Mucosa of descending colon (tissue), 3 donors: ENCODE results near the gene CNTRL. TPM values are rescaled to one million over a fixed set of nuclear protein-coding genes. Genes with fewer than 3 reads are reported as not detected.

Source experiments
- ATAC-seq: fragments of 200-7000 bp; cut with Tn5 transposase; one replicate; pipeline ENCODE4 v1.9.1; 2020; ENCODE audit warnings: mild to moderate bottlenecking, moderate library complexity
- DNase-seq, 3 donors: peaks; one replicate each; pipeline ENCODE4 v3.0.0-alpha.2; 2020
- H3K36me3 ChIP-seq: fragments of 200-600 bp; one replicate; pipeline ENCODE4 v1.8.0; 2021; ENCODE audit warnings: low read depth, mild to moderate bottlenecking
- H3K4me1 ChIP-seq: fragments of 200-600 bp; one replicate; pipeline ENCODE4 v1.8.0; 2021; ENCODE audit warnings: low read depth, mild to moderate bottlenecking
- H3K4me3 ChIP-seq: fragments of 200-600 bp; one replicate; pipeline ENCODE4 v1.8.0; 2021; ENCODE audit warnings: mild to moderate bottlenecking
- H3K9me3 ChIP-seq: fragments of 200-600 bp; one replicate; pipeline ENCODE4 v1.8.0; 2021; ENCODE audit warnings: mild to moderate bottlenecking
- intact Hi-C, 2 donors: fragments of 100-400 bp; cut with DNase I in 1 of 2; cut with micrococcal nuclease in 1 of 2; formaldehyde crosslinking; loops; one replicate each; pipeline versions ENCODE4 v1.11.0 to v1.11.1; 2022; cut with DNase I, micrococcal nuclease
- total RNA-seq, 3 donors: library from RNA; stranded (reverse); fragmentation: NEBNext Ultra II Directional in 2 of 3; extraction: Animal tissue kit (Norgen Biotek cat#: 25700) in 2 of 3; gene quantifications; one replicate each; pipeline versions ENCODE4 v1.2.1 to v1.2.4, GENCODE V29; 2021 to 2023
- TF ChIP-seq, protein P1 (sequence below): fragments of 200-600 bp; IDR thresholded peaks from one replicate; pipeline ENCODE4 v1.8.0; 2022; ENCODE audit warnings: antibody characterized with exemption, mild to moderate bottlenecking
- donor health status: DM: no; HTN: no; CAD: no; lungs with moderate emphysema.
- donor health status: DM: no; HTN: no; CAD: no.
- donor health status: DM: no; HTN: yes; CAD: no.

CNTRL gene
- total RNA-seq, 3 donors from 2014 or later = 9.6 to 12.4 (median 9.7) TPM

DNA sequence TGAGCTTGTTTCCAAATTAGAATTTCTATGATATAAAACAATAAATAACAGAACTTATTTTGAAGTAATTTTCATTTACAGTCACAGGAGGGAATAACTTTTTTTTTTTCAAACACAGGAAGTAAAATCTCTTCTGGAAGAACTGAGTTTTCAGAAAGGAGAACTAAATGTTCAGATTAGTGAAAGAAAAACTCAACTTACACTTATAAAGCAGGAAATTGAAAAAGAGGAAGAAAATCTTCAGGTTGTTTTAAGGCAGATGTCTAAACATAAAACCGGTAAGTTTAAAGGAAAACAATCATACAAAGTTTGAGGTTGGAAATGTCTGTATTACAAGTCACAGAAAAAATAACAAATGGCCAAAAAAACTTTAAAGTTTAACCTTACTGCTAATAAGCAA lies 85.3 kb downstream of the CNTRL start:
- ATAC-seq = no peak
- TF ChIP-seq, protein P1, sequence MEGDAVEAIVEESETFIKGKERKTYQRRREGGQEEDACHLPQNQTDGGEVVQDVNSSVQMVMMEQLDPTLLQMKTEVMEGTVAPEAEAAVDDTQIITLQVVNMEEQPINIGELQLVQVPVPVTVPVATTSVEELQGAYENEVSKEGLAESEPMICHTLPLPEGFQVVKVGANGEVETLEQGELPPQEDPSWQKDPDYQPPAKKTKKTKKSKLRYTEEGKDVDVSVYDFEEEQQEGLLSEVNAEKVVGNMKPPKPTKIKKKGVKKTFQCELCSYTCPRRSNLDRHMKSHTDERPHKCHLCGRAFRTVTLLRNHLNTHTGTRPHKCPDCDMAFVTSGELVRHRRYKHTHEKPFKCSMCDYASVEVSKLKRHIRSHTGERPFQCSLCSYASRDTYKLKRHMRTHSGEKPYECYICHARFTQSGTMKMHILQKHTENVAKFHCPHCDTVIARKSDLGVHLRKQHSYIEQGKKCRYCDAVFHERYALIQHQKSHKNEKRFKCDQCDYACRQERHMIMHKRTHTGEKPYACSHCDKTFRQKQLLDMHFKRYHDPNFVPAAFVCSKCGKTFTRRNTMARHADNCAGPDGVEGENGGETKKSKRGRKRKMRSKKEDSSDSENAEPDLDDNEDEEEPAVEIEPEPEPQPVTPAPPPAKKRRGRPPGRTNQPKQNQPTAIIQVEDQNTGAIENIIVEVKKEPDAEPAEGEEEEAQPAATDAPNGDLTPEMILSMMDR = no peak
- H3K4me1 ChIP-seq = no peaks in the 10 kb centered on the region
- H3K4me3 ChIP-seq = no peak overlapping the region
- DNase-seq = no peak
- H3K36me3 ChIP-seq = no peaks in the 10 kb centered on the region
- no peaks in the 10 kb centered on the region for H3K9me3 ChIP-seq
- intact Hi-C loops = no loop called here

DNA sequence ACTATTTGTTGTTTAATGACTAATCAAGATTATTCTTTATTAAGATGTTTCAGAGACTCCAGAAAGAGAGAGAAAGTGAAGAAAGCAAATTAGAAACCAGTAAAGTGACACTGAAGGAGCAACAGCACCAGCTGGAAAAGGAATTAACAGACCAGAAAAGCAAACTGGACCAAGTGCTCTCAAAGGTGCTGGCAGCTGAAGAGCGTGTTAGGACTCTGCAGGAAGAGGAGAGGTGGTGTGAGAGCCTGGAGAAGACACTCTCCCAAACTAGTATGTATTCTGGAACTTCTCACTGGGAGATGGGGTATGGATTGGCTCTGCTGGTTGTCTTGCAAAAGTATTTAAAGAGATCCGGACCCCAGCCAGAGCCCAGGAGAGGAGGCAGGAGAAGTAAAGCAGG lies 93.3 kb downstream of the CNTRL start:
- no peaks in the 10 kb centered on the region for H3K4me1 ChIP-seq
- H3K4me3 ChIP-seq = no peak overlapping the region
- DNase-seq (no peak), ATAC-seq (no peak)
- TF ChIP-seq, protein P1 = no peak
- intact Hi-C loops = no loop called here
- no peaks in the 10 kb centered on the region for H3K36me3 ChIP-seq
- no peaks in the 10 kb centered on the region for H3K9me3 ChIP-seq

GRCh38 chr9:121169094-121169601 lies 94.4 kb downstream of the CNTRL start:
- DNase-seq (no peak), ATAC-seq (peak; percentile 57)
- no peaks in the 10 kb centered on the region for H3K9me3 ChIP-seq
- H3K36me3 ChIP-seq = no peaks in the 10 kb centered on the region
- TF ChIP-seq, protein P1 = no peak
- intact Hi-C loops = no loop called here
- H3K4me3 ChIP-seq = no peak overlapping the region
- H3K4me1 ChIP-seq = no peaks in the 10 kb centered on the region

GRCh38 chr9:121171236-121171635 lies 96.5 kb downstream of the CNTRL start:
- no peaks in the 10 kb centered on the region for H3K9me3 ChIP-seq
- no peak for ATAC-seq
- no peaks in the 10 kb centered on the region for H3K4me1 ChIP-seq
- intact Hi-C loops = no loop called here
- H3K36me3 ChIP-seq = no peaks in the 10 kb centered on the region
- TF ChIP-seq, protein P1 = no peak
- DNase-seq = no peak
- H3K4me3 ChIP-seq = no peak overlapping the region

DNA sequence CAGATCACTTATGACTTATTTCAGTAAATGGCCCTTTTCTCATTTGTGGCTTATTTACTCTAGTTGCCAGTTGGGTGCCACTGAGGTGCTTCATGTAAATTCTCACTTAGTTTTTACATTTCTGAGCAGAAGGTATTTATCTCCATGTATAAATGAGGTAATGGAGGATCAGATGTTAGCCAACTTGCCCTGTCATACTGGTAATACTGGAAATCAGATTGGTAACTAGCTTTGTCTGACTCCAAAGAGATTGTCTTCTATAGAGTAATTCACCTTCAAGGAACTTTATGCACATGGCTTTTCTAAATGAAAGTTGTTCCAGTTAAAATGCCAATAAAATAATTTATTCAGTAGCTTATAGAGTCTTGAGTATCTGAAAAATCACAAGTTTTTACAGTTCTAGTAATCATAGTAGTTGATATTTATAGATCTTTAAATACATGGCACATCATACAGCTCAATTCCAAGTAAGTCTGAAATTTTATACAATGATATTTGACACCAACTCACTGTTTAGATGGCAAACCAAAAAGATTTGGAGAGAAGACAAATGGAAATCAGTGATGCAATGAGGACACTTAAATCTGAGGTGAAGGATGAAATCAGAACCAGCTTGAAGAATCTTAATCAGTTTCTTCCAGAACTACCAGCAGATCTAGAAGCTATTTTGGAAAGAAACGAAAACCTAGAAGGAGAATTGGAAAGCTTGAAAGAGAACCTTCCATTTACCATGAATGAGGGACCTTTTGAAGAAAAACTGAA lies 98.2 kb downstream of the CNTRL start:
- ATAC-seq (no peak), DNase-seq (no peak)
- TF ChIP-seq, protein P1 = no peak
- Histone ChIP-seq H3K36me3 (no peaks in the 10 kb centered on the region), H3K4me1 (no peaks in the 10 kb centered on the region), H3K9me3 (no peaks in the 10 kb centered on the region), H3K4me3 (no peak overlapping the region)
- intact Hi-C loops = no loop called here
